Activated CD4-positive, alpha-beta T cell treated with anti-CD3 and anti-CD28 coated beads, Interleukin-2, amount 10 ng/mL, durations not matched to agents 7 days and 5 days (primary cell): ENCODE measurements around the gene P3H3. TPM values are rescaled to one million over a fixed set of nuclear protein-coding genes. Genes with fewer than 3 reads are reported as not detected.

Source experiments
- total RNA-seq, 2 experiments: library from RNA; stranded (reverse); gene quantifications; one replicate each; pipeline ENCODE4 v1.2.3, GENCODE V29; 2021

P3H3 gene
- total RNA-seq, 2 experiments from 2014 or later, result 0.40 TPM; not detected in 1

Other genes with a start within 250 kb of the P3H3 start
- 100 to 1,000 TPM; 262 to 263 TPM for gene CHD4, start 221.0 kb upstream of the P3H3 start, total RNA-seq
- 1 to 10 TPM; 6.2 to 6.6 TPM for gene LPAR5, start 192.4 kb upstream of the P3H3 start, total RNA-seq
- gene ACRBP, start 181.0 kb upstream of the P3H3 start, total RNA-seq, result 1 to 10 TPM; 1.6 to 2.6 TPM
- 10 to 100 TPM; 33.7 to 40.2 TPM for gene ING4, start 165.3 kb upstream of the P3H3 start, total RNA-seq
- 10 to 100 TPM; 90.9 to 95.4 TPM for gene ZNF384, start 139.0 kb upstream of the P3H3 start, total RNA-seq
- gene PIANP, start 127.6 kb upstream of the P3H3 start, total RNA-seq, result not detected
- gene COPS7A, start 104.4 kb upstream of the P3H3 start, total RNA-seq, result 10 to 100 TPM; 29.5 to 36.8 TPM
- 10 to 100 TPM; 90.7 to 95.4 TPM for gene MLF2, start 75.3 kb upstream of the P3H3 start, total RNA-seq
- gene PTMS, start 62.0 kb upstream of the P3H3 start, total RNA-seq, result 10 to 100 TPM; 16.4 to 25.6 TPM
- 10 to 100 TPM; 12.0 to 13.1 TPM for gene LAG3, start 55.9 kb upstream of the P3H3 start, total RNA-seq
- gene CD4, start 38.9 kb upstream of the P3H3 start, total RNA-seq, result 100 to 1,000 TPM; 219 to 227 TPM
- under 1 TPM; 0.25 to 0.29 TPM for gene GPR162, start 6.6 kb upstream of the P3H3 start, total RNA-seq
- not detected for gene GNB3, start 12.5 kb downstream of the P3H3 start, total RNA-seq
- gene CDCA3, start 22.9 kb downstream of the P3H3 start, total RNA-seq, result 100 to 1,000 TPM; 118 to 122 TPM
- 100 to 1,000 TPM; 119 to 131 TPM for gene USP5, start 23.7 kb downstream of the P3H3 start, total RNA-seq
- gene TPI1, start 39.1 kb downstream of the P3H3 start, total RNA-seq, result 1,000 to 10,000 TPM in 1 of 2 experiments, 100 to 1,000 TPM in 1; 918 to 1,035 TPM
- 10 to 100 TPM; 15.4 to 17.3 TPM for gene SPSB2, start 44.9 kb downstream of the P3H3 start, total RNA-seq
- 1 to 10 TPM; 4.4 to 5.2 TPM for gene LRRC23, start 76.4 kb downstream of the P3H3 start, total RNA-seq
- gene ENO2, start 86.2 kb downstream of the P3H3 start, total RNA-seq, result 100 to 1,000 TPM; 156 to 160 TPM
- 10 to 100 TPM; 27.3 to 27.6 TPM for gene ATN1, start 99.6 kb downstream of the P3H3 start, total RNA-seq
- not detected for gene RNU7-1, start 115.4 kb downstream of the P3H3 start, total RNA-seq
- 100 to 1,000 TPM; 156 to 181 TPM for gene C12orf57, start 115.6 kb downstream of the P3H3 start, total RNA-seq
- gene PTPN6, start 122.9 kb downstream of the P3H3 start, total RNA-seq, result 100 to 1,000 TPM; 346 to 354 TPM
- 100 to 1,000 TPM; 214 to 230 TPM for gene PHB2, start 142.3 kb downstream of the P3H3 start, total RNA-seq
- 10 to 100 TPM; 41.8 to 53.3 TPM for gene EMG1, start 142.5 kb downstream of the P3H3 start, total RNA-seq
- 10 to 100 TPM; 36.8 to 45.4 TPM for gene LPCAT3, start 190.1 kb downstream of the P3H3 start, total RNA-seq
- gene C1S, start 232.3 kb downstream of the P3H3 start, total RNA-seq, result 1 to 10 TPM; 1.1 to 1.4 TPM